Omental fat pad (tissue), 4 donors: ENCODE measurements around the gene PDE4D. TPM values are rescaled to one million over a fixed set of nuclear protein-coding genes. Genes with fewer than 3 reads are reported as not detected.

Source experiments
- ATAC-seq: fragments of 150-250 bp; one replicate; pipeline ENCODE4 v1.9.1; 2016; ENCODE audit warnings: mild to moderate bottlenecking, moderate library complexity; ENCODE audit not compliant: low FRiP score
- DNase-seq: peaks from one replicate; pipeline ENCODE4 v3.0.0-alpha.2; 2019; ENCODE audit warnings: low spot score
- CTCF ChIP-seq, 3 donors: fragments of 450-650 bp; IDR thresholded peaks; one replicate each; pipeline ENCODE4 v1.5.1; 2016 to 2017; ENCODE audit warnings: antibody characterized with exemption in 3 of 3, mild to moderate bottlenecking in 3 of 3, moderate library complexity in 2 of 3
- total RNA-seq, 4 donors: library from RNA; depleted of rRNA; stranded (reverse); fragments of >200 nt; gene quantifications; one replicate each; pipeline ENCODE4 v1.1.0, GENCODE V29; 2016

Gene PDE4D
- total RNA-seq, 4 donors from 2014 or later, result 32.5 to 94.8 (median 43.2) TPM

- no peak for TF ChIP-seq CTCF (IDR thresholded peaks at IDR 0.05)
- ATAC-seq (no peak), DNase-seq (no peak)
These were observed 811.8 kb downstream of the PDE4D start for GRCh38 chr5:59081693-59082092.

- DNase-seq, result no peak
- ATAC-seq, result peak; percentile 54
- TF ChIP-seq CTCF (IDR thresholded peaks at IDR 0.05), result no peak
These were observed 813.6 kb downstream of the PDE4D start for GRCh38 chr5:59079622-59080620.

GRCh38 chr5:59071755-59072549 is 821.6 kb downstream of the PDE4D start:
- no peak for DNase-seq
- no peak for TF ChIP-seq CTCF (IDR thresholded peaks at IDR 0.05)
- ATAC-seq, result no peak

GRCh38 chr5:59069438-59070079 is 824.0 kb downstream of the PDE4D start:
- TF ChIP-seq CTCF (IDR thresholded peaks at IDR 0.05), result no peak
- no peak for DNase-seq
- ATAC-seq, result peak; percentile 86

- no peak for ATAC-seq
- TF ChIP-seq CTCF (IDR thresholded peaks at IDR 0.05), result no peak
- DNase-seq, result no peak
These were observed 825.4 kb downstream of the PDE4D start for GRCh38 chr5:59067956-59068656.
